ENCODE results near the gene HOMER2.

Gene HOMER2

DNA sequence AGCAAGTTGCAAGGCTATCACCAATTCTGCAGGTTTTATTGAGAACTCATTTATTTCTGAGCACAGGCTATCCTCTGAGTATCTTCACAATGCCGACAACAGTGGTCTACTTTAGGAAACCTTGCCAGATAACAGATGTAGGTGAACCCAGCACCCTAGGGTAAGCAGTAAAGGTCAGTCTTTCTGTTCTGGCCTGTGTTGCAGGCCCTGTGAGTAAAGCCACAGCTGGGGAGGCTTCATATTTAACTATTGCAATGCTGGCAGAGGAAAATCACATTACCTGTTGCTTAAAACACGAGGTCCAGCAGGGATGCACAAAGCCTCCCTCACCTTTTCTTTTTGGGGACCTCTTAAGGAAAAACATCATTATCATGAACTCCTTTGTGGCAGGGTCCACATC lies 87.6 kb downstream of the HOMER2 start:
- TF ChIP-seq, protein P1, sequence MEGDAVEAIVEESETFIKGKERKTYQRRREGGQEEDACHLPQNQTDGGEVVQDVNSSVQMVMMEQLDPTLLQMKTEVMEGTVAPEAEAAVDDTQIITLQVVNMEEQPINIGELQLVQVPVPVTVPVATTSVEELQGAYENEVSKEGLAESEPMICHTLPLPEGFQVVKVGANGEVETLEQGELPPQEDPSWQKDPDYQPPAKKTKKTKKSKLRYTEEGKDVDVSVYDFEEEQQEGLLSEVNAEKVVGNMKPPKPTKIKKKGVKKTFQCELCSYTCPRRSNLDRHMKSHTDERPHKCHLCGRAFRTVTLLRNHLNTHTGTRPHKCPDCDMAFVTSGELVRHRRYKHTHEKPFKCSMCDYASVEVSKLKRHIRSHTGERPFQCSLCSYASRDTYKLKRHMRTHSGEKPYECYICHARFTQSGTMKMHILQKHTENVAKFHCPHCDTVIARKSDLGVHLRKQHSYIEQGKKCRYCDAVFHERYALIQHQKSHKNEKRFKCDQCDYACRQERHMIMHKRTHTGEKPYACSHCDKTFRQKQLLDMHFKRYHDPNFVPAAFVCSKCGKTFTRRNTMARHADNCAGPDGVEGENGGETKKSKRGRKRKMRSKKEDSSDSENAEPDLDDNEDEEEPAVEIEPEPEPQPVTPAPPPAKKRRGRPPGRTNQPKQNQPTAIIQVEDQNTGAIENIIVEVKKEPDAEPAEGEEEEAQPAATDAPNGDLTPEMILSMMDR (IDR thresholded peaks at IDR 0.05; ENCODE audit: low read depth, low read length), result no peak
- no peak for DNase-seq
- no peaks in the 10 kb centered on the region for H3K36me3 ChIP-seq
- H3K27me3 ChIP-seq (ENCODE audit: insufficient read depth, low read depth, severe bottlenecking), result no peaks in the 10 kb centered on the region
- no peaks in the 10 kb centered on the region for H3K9me3 ChIP-seq (ENCODE audit: severe bottlenecking)
- no peak overlapping the region for H3K27ac ChIP-seq
- no peak overlapping the region for H3K4me3 ChIP-seq (ENCODE audit: low read depth, low read length)

DNA sequence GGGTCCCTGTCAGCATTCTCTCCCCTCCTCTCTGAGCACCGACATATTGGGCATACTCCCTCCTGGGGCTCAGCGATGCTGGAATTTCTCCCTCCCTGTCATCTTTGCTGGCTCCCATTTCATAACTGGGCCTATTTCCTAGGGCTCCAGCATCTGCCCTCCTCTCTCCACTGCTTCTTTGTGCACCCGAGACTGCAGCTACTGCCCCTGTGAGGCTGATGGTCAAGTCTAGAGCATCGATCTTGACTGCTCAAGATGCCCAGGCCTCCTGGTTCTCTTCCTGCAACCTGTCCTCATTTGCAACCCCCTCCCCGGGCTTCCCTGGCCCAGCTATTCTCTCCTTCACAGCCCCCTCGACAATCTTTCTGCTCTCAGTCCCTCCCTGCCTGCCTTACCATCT lies 89.6 kb downstream of the HOMER2 start:
- Histone ChIP-seq H3K4me3 (ENCODE audit: low read depth, low read length) (no peak overlapping the region), H3K36me3 (no peaks in the 10 kb centered on the region; the same call in 1 of the 2 replicates), H3K27ac (no peak overlapping the region), H3K27me3 (ENCODE audit: insufficient read depth, low read depth, severe bottlenecking) (no peaks in the 10 kb centered on the region), H3K9me3 (ENCODE audit: severe bottlenecking) (no peaks in the 10 kb centered on the region)
- DNase-seq, result no peak
- TF ChIP-seq, protein P1 (IDR thresholded peaks at IDR 0.05; ENCODE audit: low read depth, low read length), result no peak

DNA sequence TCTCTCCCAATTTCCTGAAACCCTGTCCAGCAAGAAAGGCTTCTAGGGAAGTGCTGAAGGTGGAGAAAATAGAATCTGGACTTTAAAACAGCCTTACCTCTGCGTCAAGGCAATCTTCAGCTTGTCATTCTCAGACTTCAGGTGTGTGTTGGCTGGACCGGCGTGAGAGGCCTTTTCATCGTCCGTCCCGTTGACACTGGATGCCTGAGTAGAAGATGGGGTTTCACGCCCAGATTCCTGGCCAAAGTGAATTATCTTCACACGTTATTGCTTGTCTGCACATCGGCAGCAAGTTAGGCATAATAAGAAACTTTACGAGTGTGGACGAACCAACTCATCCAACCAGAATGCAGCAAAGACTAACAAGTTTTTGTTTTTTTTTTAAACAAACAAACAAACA lies 93.6 kb downstream of the HOMER2 start:
- H3K4me3 ChIP-seq (ENCODE audit: low read depth, low read length), result no peak overlapping the region
- H3K27ac ChIP-seq, result no peak overlapping the region
- TF ChIP-seq, protein P1 (IDR thresholded peaks at IDR 0.05; ENCODE audit: low read depth, low read length), result no peak
- H3K27me3 ChIP-seq (ENCODE audit: insufficient read depth, low read depth, severe bottlenecking), result no peaks in the 10 kb centered on the region
- H3K36me3 ChIP-seq, result peaks cover 1% of the 10 kb centered on the region; the same call in 1 of the 2 replicates
- H3K9me3 ChIP-seq (ENCODE audit: severe bottlenecking), result no peaks in the 10 kb centered on the region
- DNase-seq, result no peak

DNA sequence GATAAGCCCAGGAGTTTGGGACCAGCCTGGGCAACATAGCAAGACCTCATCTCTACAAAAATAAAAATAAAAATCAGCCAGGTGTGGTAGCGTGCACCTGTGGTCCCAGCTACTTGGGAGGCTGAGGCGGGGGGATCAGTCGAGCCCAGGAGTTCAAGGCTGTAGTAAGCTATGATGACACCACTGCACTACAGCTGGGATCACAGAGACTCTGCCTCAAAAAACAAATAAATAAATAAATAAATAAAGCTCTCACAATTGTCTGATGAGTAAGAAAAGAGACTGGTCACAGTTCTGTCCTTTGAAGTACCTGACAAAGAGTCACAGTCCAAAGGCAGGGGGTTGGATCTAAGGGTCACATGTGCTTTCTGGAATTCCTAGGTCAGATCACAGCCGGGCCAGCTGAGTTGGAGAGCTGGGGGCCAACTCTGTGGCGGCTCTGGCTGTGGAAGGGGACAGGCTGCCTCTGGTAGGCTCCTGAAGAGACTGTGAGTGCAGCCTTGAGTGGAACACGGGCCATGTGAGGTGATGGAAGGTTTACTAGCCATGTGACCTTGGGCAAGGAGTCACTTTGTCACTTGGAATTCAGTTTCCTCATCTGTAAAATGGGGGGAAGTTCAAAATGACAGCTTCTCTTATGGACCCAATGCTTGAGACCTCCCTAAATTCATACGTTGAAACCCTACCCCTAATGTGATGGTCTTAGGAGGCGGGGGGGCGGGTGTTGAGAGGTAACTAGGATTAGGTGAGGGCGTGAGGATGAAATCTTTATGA lies 95.9 kb downstream of the HOMER2 start:
- no peak overlapping the region for H3K27ac ChIP-seq
- peaks cover 3% of the 10 kb centered on the region; the same call in 1 of the 2 replicates for H3K36me3 ChIP-seq
- DNase-seq, result no peak
- TF ChIP-seq, protein P1 (IDR thresholded peaks at IDR 0.05; ENCODE audit: low read depth, low read length), result no peak
- no peaks in the 10 kb centered on the region for H3K9me3 ChIP-seq (ENCODE audit: severe bottlenecking)
- no peaks in the 10 kb centered on the region for H3K27me3 ChIP-seq (ENCODE audit: insufficient read depth, low read depth, severe bottlenecking)
- H3K4me3 ChIP-seq (ENCODE audit: low read depth, low read length), result no peak overlapping the region

DNA sequence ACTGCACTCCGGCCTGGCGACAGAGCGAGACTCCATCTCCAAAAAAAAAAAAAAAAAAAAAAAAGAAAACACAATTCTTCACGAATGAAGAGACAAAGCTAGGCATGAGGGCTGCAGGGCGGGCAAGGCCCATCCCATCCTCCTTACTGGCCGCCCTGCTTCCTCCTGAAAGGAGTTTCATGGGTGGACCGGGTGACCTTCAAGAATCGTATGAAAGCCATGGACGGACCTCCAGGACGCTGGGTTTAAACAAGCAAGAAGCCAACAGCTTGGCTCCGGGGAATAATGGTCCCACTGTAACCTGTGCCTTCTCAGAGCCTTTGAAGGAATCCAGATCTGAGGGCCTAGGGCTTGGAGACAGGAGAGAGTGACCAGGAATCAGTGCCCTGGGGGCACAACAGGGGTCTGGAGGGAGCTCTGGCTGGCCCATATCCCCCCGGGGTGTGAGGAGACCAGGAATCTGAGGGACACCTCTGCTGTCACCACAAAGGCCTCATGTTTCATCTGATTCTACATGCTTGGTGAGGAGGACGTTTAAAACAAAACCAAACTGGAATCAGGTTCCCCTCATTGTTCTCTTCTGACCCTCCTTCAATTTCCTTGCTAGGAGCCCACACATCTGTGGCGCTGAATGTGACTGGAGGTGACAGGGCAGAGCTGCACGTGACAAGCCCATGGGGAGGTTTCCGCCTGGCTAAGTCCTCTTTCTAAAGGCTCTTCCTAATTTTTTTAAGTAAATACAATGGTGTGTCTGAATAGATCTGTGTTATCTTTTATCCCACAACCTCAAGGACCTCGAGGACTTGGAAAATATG lies 97.0 kb downstream of the HOMER2 start:
- no peak for DNase-seq
- no peak overlapping the region for H3K27ac ChIP-seq
- H3K4me3 ChIP-seq (ENCODE audit: low read depth, low read length), result no peak overlapping the region
- H3K9me3 ChIP-seq (ENCODE audit: severe bottlenecking), result no peaks in the 10 kb centered on the region
- TF ChIP-seq, protein P1 (IDR thresholded peaks at IDR 0.05; ENCODE audit: low read depth, low read length), result no peak
- no peaks in the 10 kb centered on the region for H3K27me3 ChIP-seq (ENCODE audit: insufficient read depth, low read depth, severe bottlenecking)
- H3K36me3 ChIP-seq, result peaks cover 10% of the 10 kb centered on the region

All from WERI-Rb-1 (cell line).